Coronary artery (tissue), 2 donors: ENCODE results near the gene UBQLN4.
A peak's percentile ranks its signal among the peaks of the same experiment; 100 is the strongest.

Experiments used
- DNase-seq: peaks from one replicate; pipeline ENCODE4 v3.0.0-alpha.2; 2017; ENCODE audit warnings: low spot score
- H3K27ac ChIP-seq, 2 donors: fragments of 200-600 bp; sonication (generic); one replicate each; pipeline ENCODE4 v1.5.1; 2016 to 2019
- H3K4me3 ChIP-seq: fragments of 200-600 bp; sonication (generic); 2 replicates; pipeline ENCODE4 v1.5.1; 2016; ENCODE audit warnings: mild to moderate bottlenecking, moderate library complexity
- CTCF ChIP-seq: fragments of 200-600 bp; sonication (generic); IDR thresholded peaks from one replicate; pipeline ENCODE4 v1.5.1; 2019; ENCODE audit warnings: antibody characterized with exemption

Gene UBQLN4

GRCh38 chr1:156026588-156026987 is 27.0 kb downstream of the UBQLN4 start:
- Histone ChIP-seq H3K27ac (no peak overlapping the region), H3K4me3 (no peak overlapping the region)
- TF ChIP-seq CTCF: no peak
- no peak for DNase-seq

DNA sequence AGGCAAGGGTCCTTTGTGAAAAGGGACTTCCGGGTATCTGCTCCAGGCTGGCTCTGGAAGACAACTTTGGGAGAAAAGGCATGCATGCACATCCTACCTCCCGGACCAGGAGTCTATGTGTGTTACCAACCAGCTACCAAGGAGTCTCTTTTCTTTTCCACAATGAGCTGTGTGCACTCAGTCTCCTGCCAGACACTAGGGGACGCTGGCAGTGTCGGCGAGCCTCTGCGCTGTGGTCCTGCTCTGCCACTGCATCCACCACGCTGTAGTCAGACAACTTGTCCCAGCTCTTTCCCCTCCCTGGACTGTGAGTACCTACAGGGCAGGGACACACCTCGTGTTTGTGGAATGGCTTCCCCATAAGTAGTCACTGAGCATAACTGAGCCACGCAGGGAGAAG is 27.7 kb downstream of the UBQLN4 start:
- no peak for TF ChIP-seq CTCF
- no peak overlapping the region for H3K4me3 ChIP-seq
- H3K27ac ChIP-seq: no peak overlapping the region
- DNase-seq: no peak

- Histone ChIP-seq H3K27ac (no peak overlapping the region), H3K4me3 (no peak overlapping the region)
- TF ChIP-seq CTCF: no peak
- no peak for DNase-seq
Measured at GRCh38 chr1:156024801-156025200, 28.8 kb downstream of the UBQLN4 start.

- no peak for DNase-seq
- no peak overlapping the region for H3K27ac ChIP-seq
- no peak for TF ChIP-seq CTCF
Measured at GRCh38 chr1:156021954-156022353, 31.6 kb downstream of the UBQLN4 start.

DNA sequence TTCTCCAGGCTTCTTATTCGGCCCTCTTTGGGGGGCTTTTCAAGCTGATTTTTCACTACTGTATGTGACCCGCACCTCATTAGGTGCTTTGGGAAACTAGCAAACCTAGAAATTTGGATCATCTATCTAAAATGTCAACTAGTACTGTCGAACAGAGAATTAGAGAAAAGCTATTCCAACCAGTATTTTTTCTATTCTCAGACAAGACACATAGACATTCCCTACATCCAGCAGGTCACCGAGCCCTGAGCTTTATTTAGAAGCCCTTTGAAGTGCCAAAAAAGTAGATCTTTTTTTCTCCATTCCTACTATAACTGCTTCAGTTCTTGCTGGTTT is 32.5 kb downstream of the UBQLN4 start:
- Histone ChIP-seq H3K27ac (peak overlapping the region; percentile 92 to 96), H3K4me3 (peak overlapping the region; percentile 92)
- no peak for TF ChIP-seq CTCF
- no peak for DNase-seq

More at GRCh38 chr1:156021954-156022353, 31.6 kb downstream of the UBQLN4 start:
- no peak overlapping the region for H3K4me3 ChIP-seq

- TF ChIP-seq CTCF: no peak
- Histone ChIP-seq H3K27ac (peak within 1 kb of the TSS; percentile 92 to 96), H3K4me3 (peak within 1 kb of the TSS; percentile 92)
- peak; percentile 93 for DNase-seq
Measured at GRCh38 chr1:156020293-156021092, 33.1 kb downstream of the UBQLN4 start, which contains the start of gene SSR2. Gene SSR2 (minus strand): TSS chr1:156020951. CDS start chr1:156020167, 784 bp downstream.

- no peak for TF ChIP-seq CTCF
- H3K27ac ChIP-seq: peak overlapping the region; percentile 92 to 96
- no peak for DNase-seq
- peak overlapping the region; percentile 92 for H3K4me3 ChIP-seq
Measured at GRCh38 chr1:156019946-156020292, 33.7 kb downstream of the UBQLN4 start.
